HUES48 (cell line): ENCODE results near the gene BBS4.

ENCODE experiments used
- H3K27ac ChIP-seq: one replicate; pipeline ENCODE4 v1.7.0; 2013; ENCODE audit warnings: low read depth, low read length, inconsistent platforms
- H3K27me3 ChIP-seq: 2 replicates; pipeline ENCODE4 v1.6.1; 2013; ENCODE audit warnings: mild to moderate bottlenecking, low read length; ENCODE audit not compliant: control insufficient read depth, insufficient read depth
- H3K36me3 ChIP-seq: 2 replicates; pipeline ENCODE4 v1.6.1; 2013; ENCODE audit warnings: low read length; ENCODE audit not compliant: control insufficient read depth, insufficient read depth
- H3K4me1 ChIP-seq: 2 replicates; pipeline ENCODE4 v1.6.1; 2013; ENCODE audit warnings: mild to moderate bottlenecking, low read length; ENCODE audit not compliant: control insufficient read depth, insufficient read depth
- H3K4me3 ChIP-seq: 2 replicates; pipeline ENCODE4 v1.5.1; 2013; ENCODE audit warnings: mild to moderate bottlenecking, low read depth, low read length
- H3K9ac ChIP-seq: 2 replicates; pipeline ENCODE4 v1.6.1; 2013; ENCODE audit warnings: mild to moderate bottlenecking, low read depth, low read length, moderate library complexity
- H3K9me3 ChIP-seq: 2 replicates; pipeline ENCODE4 v1.6.1; 2013; ENCODE audit warnings: low read length; ENCODE audit not compliant: control insufficient read depth, insufficient read depth

Gene BBS4

GRCh38 chr15:72733941-72734738, 48.1 kb downstream of the BBS4 start:
- Histone ChIP-seq H3K4me1 (no peaks in the 10 kb centered on the region), H3K27me3 (no peaks in the 10 kb centered on the region), H3K4me3 (no peak overlapping the region), H3K27ac (no peak overlapping the region), H3K9ac (no peak overlapping the region), H3K9me3 (no peaks in the 10 kb centered on the region), H3K36me3 (peaks cover 73% of the 10 kb centered on the region)

GRCh38 chr15:72735111-72735510, 49.1 kb downstream of the BBS4 start:
- no peak overlapping the region for H3K4me3 ChIP-seq
- H3K9ac ChIP-seq, result no peak overlapping the region
- no peaks in the 10 kb centered on the region for H3K27me3 ChIP-seq
- no peaks in the 10 kb centered on the region for H3K4me1 ChIP-seq
- H3K36me3 ChIP-seq, result peaks cover 79% of the 10 kb centered on the region
- H3K27ac ChIP-seq, result no peak overlapping the region
- no peaks in the 10 kb centered on the region for H3K9me3 ChIP-seq

GRCh38 chr15:72737061-72737460, 51.1 kb downstream of the BBS4 start:
- Histone ChIP-seq H3K36me3 (peaks cover 68% of the 10 kb centered on the region), H3K27ac (no peak overlapping the region), H3K4me1 (no peaks in the 10 kb centered on the region), H3K27me3 (no peaks in the 10 kb centered on the region), H3K9me3 (no peaks in the 10 kb centered on the region), H3K4me3 (no peak overlapping the region), H3K9ac (no peak overlapping the region)

GRCh38 chr15:72737723-72738122, 51.7 kb downstream of the BBS4 start:
- peaks cover 62% of the 10 kb centered on the region for H3K36me3 ChIP-seq
- H3K27ac ChIP-seq, result no peak overlapping the region
- H3K9me3 ChIP-seq, result no peaks in the 10 kb centered on the region
- no peak overlapping the region for H3K4me3 ChIP-seq
- H3K27me3 ChIP-seq, result no peaks in the 10 kb centered on the region
- no peak overlapping the region for H3K9ac ChIP-seq
- no peaks in the 10 kb centered on the region for H3K4me1 ChIP-seq

- Histone ChIP-seq H3K27ac (no peak overlapping the region), H3K9me3 (no peaks in the 10 kb centered on the region), H3K27me3 (no peaks in the 10 kb centered on the region), H3K4me1 (no peaks in the 10 kb centered on the region), H3K4me3 (no peak overlapping the region), H3K9ac (no peak overlapping the region), H3K36me3 (peaks cover 48% of the 10 kb centered on the region)
Measured at GRCh38 chr15:72740219-72740618, 54.2 kb downstream of the BBS4 start.

- no peaks in the 10 kb centered on the region for H3K27me3 ChIP-seq
- no peaks in the 10 kb centered on the region for H3K4me1 ChIP-seq
- H3K27ac ChIP-seq, result no peak overlapping the region
- H3K4me3 ChIP-seq, result no peak overlapping the region
- no peaks in the 10 kb centered on the region for H3K9me3 ChIP-seq
- no peak overlapping the region for H3K9ac ChIP-seq
- H3K36me3 ChIP-seq, result peaks cover 33% of the 10 kb centered on the region
Measured at GRCh38 chr15:72749700-72750099, 63.7 kb downstream of the BBS4 start.

- Histone ChIP-seq H3K4me3 (no peak overlapping the region), H3K4me1 (no peaks in the 10 kb centered on the region), H3K9ac (no peak overlapping the region), H3K27ac (no peak overlapping the region), H3K36me3 (peaks cover 54% of the 10 kb centered on the region), H3K9me3 (no peaks in the 10 kb centered on the region), H3K27me3 (no peaks in the 10 kb centered on the region)
Measured at GRCh38 chr15:72751751-72752455, 65.9 kb downstream of the BBS4 start.

GRCh38 chr15:72754096-72754495, 68.1 kb downstream of the BBS4 start:
- Histone ChIP-seq H3K36me3 (peaks cover 68% of the 10 kb centered on the region), H3K4me3 (no peak overlapping the region), H3K4me1 (no peaks in the 10 kb centered on the region), H3K9me3 (no peaks in the 10 kb centered on the region), H3K27ac (no peak overlapping the region), H3K9ac (no peak overlapping the region), H3K27me3 (no peaks in the 10 kb centered on the region)

GRCh38 chr15:72758182-72758581, 72.2 kb downstream of the BBS4 start:
- no peaks in the 10 kb centered on the region for H3K4me1 ChIP-seq
- no peaks in the 10 kb centered on the region for H3K9me3 ChIP-seq
- peak overlapping the region; percentile 20 for H3K27ac ChIP-seq
- no peak overlapping the region for H3K9ac ChIP-seq
- H3K4me3 ChIP-seq, result no peak overlapping the region
- peaks cover 82% of the 10 kb centered on the region for H3K36me3 ChIP-seq
- H3K27me3 ChIP-seq, result no peaks in the 10 kb centered on the region

GRCh38 chr15:72760590-72761260, 74.7 kb downstream of the BBS4 start:
- H3K4me3 ChIP-seq, result no peak overlapping the region
- peaks cover 75% of the 10 kb centered on the region for H3K36me3 ChIP-seq
- H3K9me3 ChIP-seq, result no peaks in the 10 kb centered on the region

GRCh38 chr15:72764656-72765055, 78.6 kb downstream of the BBS4 start:
- peaks cover 17% of the 10 kb centered on the region for H3K9me3 ChIP-seq
- H3K27me3 ChIP-seq, result no peaks in the 10 kb centered on the region
- no peak overlapping the region for H3K9ac ChIP-seq
- H3K4me3 ChIP-seq, result no peak overlapping the region
- H3K27ac ChIP-seq, result no peak overlapping the region
- H3K4me1 ChIP-seq, result no peaks in the 10 kb centered on the region
- peaks cover 82% of the 10 kb centered on the region for H3K36me3 ChIP-seq

More at GRCh38 chr15:72760590-72761260, 74.7 kb downstream of the BBS4 start:
- Histone ChIP-seq H3K9ac (no peak overlapping the region), H3K27me3 (no peaks in the 10 kb centered on the region), H3K27ac (no peak overlapping the region), H3K4me1 (no peaks in the 10 kb centered on the region)
